GM12878 (cell line): Measurements from ENCODE around the gene RECK. TPM values are rescaled to one million over a fixed set of nuclear protein-coding genes. Genes with fewer than 3 reads are reported as not detected.

ENCODE experiments used
- ATAC-seq: fragments of 200-7000 bp; cut with Tn5 transposase; 3 replicates; pipeline ENCODE4 v1.9.1; 2020; ENCODE audit warnings: mild to moderate bottlenecking, moderate library complexity
- BruUV-seq: library from RNA; stranded (reverse); fragments of 400-500 nt; replicated peaks from 2 replicates; lab custom pipeline; 2021; lab: Mats Ljungman, UMichigan
- CTCF ChIA-PET: fragments of 300-600 bp; sonication (Branson Sonifier 250); formaldehyde crosslinking; extraction: SDS; loops from one replicate; lab custom pipeline; 2021; ENCODE audit warnings: inconsistent platforms; lab: Yijun Ruan, JAX
- POLR2A ChIA-PET: fragments of 350-600 bp; formaldehyde crosslinking; extraction: SDS; loops from one replicate; lab custom pipeline; 2021; ENCODE audit warnings: inconsistent platforms; lab: Charles Lee
- RAD21 ChIA-PET: fragments of 300-600 bp; sonication (Branson Sonifier 250); formaldehyde crosslinking; loops from one replicate; lab custom pipeline; 2023; ENCODE audit warnings: antibody characterized with exemption; ENCODE audit not compliant: unreplicated experiment; lab: Charles Lee
- SMC1A ChIA-PET: fragments of 300-600 bp; sonication (Branson Sonifier 250); formaldehyde crosslinking; loops from one replicate; lab custom pipeline; 2023; ENCODE audit not compliant: unreplicated experiment, uncharacterized antibody; lab: Charles Lee
- DNase-seq: peaks from one replicate; pipeline ENCODE4 v3.0.0-alpha.2; 2011; ENCODE audit warnings: low read depth, low spot score
- FAIRE-seq: peaks from 3 replicates; lab custom pipeline; 2011; peaks lifted over from hg19 to GRCh38; lab: Jason Lieb, UNC
- H2AFZ ChIP-seq: 2 replicates; pipeline ENCODE4 v1.6.0; 2011; ENCODE audit warnings: low read depth, low read length, control low read depth; ENCODE audit not compliant: control insufficient read depth
- H3K27ac ChIP-seq: 2 replicates; pipeline ENCODE4 v1.5.1; 2011; ENCODE audit warnings: control low read depth; ENCODE audit not compliant: control insufficient read depth, insufficient read depth
- H3K27me3 ChIP-seq, 2 experiments: replicated peaks in 1 of 2; 2 replicates each; pipeline versions ENCODE4 v1.6.0 to v1.6.1; 2011; ENCODE audit warnings: low read length in 1 of 2; ENCODE audit not compliant: control insufficient read depth in 2 of 2, insufficient read depth in 2 of 2
- H3K36me3 ChIP-seq, 2 experiments: 2 replicates each; pipeline ENCODE4 v1.5.1; 2011; ENCODE audit warnings: low read length in 1 of 2; ENCODE audit not compliant: control insufficient read depth in 2 of 2, insufficient read depth in 2 of 2
- H3K4me1 ChIP-seq: 2 replicates; pipeline ENCODE4 v1.6.1; 2011; ENCODE audit warnings: mild to moderate bottlenecking, low read length, moderate library complexity, mixed read lengths; ENCODE audit not compliant: control insufficient read depth, insufficient read depth
- H3K4me2 ChIP-seq: 2 replicates; pipeline ENCODE4 v1.6.0; 2011; ENCODE audit warnings: control low read depth; ENCODE audit not compliant: control insufficient read depth, insufficient read depth
- H3K4me3 ChIP-seq: fragments of 200-600 bp; sonication (generic); 2 replicates; pipeline ENCODE4 v1.5.1; 2016
- H3K79me2 ChIP-seq: 2 replicates; pipeline ENCODE4 v1.6.0; 2011; ENCODE audit warnings: low read length; ENCODE audit not compliant: control insufficient read depth, insufficient read depth
- H3K9ac ChIP-seq: 2 replicates; pipeline ENCODE4 v1.8.0; 2011; ENCODE audit warnings: low read length, control low read depth, mixed read lengths; ENCODE audit not compliant: control insufficient read depth, insufficient read depth
- H3K9me3 ChIP-seq: replicated peaks from 3 replicates; pipeline ENCODE4 v1.5.1; 2011; ENCODE audit warnings: mild to moderate bottlenecking, low read length; ENCODE audit not compliant: control insufficient read depth, insufficient read depth
- H4K20me1 ChIP-seq: 2 replicates; pipeline ENCODE4 v1.6.0; 2011; ENCODE audit not compliant: control insufficient read depth, insufficient read depth
- BRCA1 ChIP-seq: IDR thresholded peaks from 2 replicates; pipeline ENCODE4 v1.6.1; 2011; ENCODE audit warnings: low read depth, low read length, improper control_type of control experiment
- CREB1 ChIP-seq: IDR thresholded peaks from 2 replicates; pipeline ENCODE4 v1.6.1; 2012; ENCODE audit warnings: low read depth, mild to moderate bottlenecking, inconsistent platforms
- HDAC6 ChIP-seq: fragments of 200-600 bp; sonication (generic); IDR thresholded peaks from one replicate; pipeline ENCODE4 v1.8.0; 2017; ENCODE audit warnings: antibody characterized with exemption; ENCODE audit not compliant: unreplicated experiment
- MEF2A ChIP-seq: IDR thresholded peaks from 2 replicates; pipeline ENCODE4 v1.6.1; 2011; ENCODE audit warnings: low read depth, mild to moderate bottlenecking, low read length, moderate library complexity; ENCODE audit not compliant: insufficient read depth
- NFYB ChIP-seq: IDR thresholded peaks from 2 replicates; pipeline ENCODE4 v1.6.1; 2011; ENCODE audit warnings: low read depth, mild to moderate bottlenecking, low read length, improper control_type of control experiment, moderate library complexity; ENCODE audit not compliant: insufficient read depth
- NKRF ChIP-seq: fragments of 450-650 bp; conservative IDR thresholded peaks from 2 replicates; pipeline ENCODE4 v1.6.1; 2017; ENCODE audit warnings: mild to moderate bottlenecking, moderate library complexity
- NR2C2 ChIP-seq: IDR thresholded peaks from 2 replicates; pipeline ENCODE4 v1.6.1; 2011; ENCODE audit warnings: borderline replicate concordance, low read depth; ENCODE audit not compliant: control insufficient read depth, insufficient read length
- SMARCA5 ChIP-seq: fragments of 450-650 bp; IDR thresholded peaks from 2 replicates; pipeline ENCODE4 v1.6.1; 2017; ENCODE audit warnings: mild to moderate bottlenecking
- YY1 ChIP-seq: IDR thresholded peaks from 2 replicates; pipeline ENCODE4 v1.6.1; 2011; ENCODE audit warnings: low read depth, mild to moderate bottlenecking, low read length
- ZNF207 ChIP-seq: fragments of 450-650 bp; IDR thresholded peaks from 2 replicates; pipeline ENCODE4 v1.6.1; 2014; ENCODE audit warnings: antibody characterized with exemption, mild to moderate bottlenecking, borderline replicate concordance
- WGBS: methylation state at CpG from one replicate; pipeline ENCODE4 v1.1.6; 2016; ENCODE audit warnings: low lambda C conversion rate; ENCODE audit not compliant: insufficient replicate concordance, insufficient coverage; ENCODE audit errors: missing lambda C conversion rate; 5-methylcytosine and 5-hydroxymethylcytosine counted together
- in situ Hi-C: fragments of 300-500 bp; cut with MboI; formaldehyde crosslinking; loops from 9 replicates; pipeline ENCODE4 v1.14.3; 2018; ENCODE audit warnings: mixed read lengths
- intact Hi-C: fragments of 100-400 bp; cut with micrococcal nuclease; formaldehyde crosslinking; loops from one replicate; pipeline ENCODE4 v1.14.2; 2022; ENCODE audit not compliant: unreplicated experiment
- polyA plus RNA-seq, 11 experiments: library from polyadenylated mRNA; depleted of rRNA in 4 of 11; unstranded in 6 of 11; stranded (reverse) in 5 of 11; fragments of >200 nt; fragmentation: Nextera tagmentation in 4 of 11; fragmentation: Illumina TruSeq in 1 of 11; extraction: Ambion mirVana in 4 of 11; extraction: Trizol in 1 of 11; gene quantifications; 1 replicate in 1 of 11; 2 replicates in 10 of 11; pipeline versions ENCODE4 v1.2.1 to v1.2.3, GENCODE V29; 2011 to 2016; ENCODE audit warnings: inconsistent platforms in 2 of 11, missing spikeins in 2 of 11, low read depth in 1 of 11
- total RNA-seq, 4 experiments: library from RNA; depleted of rRNA in 3 of 4; stranded (reverse); fragments of >200 nt in 3 of 4; fragmentation: Illumina TruSeq in 1 of 4; extraction: Trizol in 1 of 4; gene quantifications; 2 replicates each; pipeline versions ENCODE4 v1.2.1 to v1.2.3, GENCODE V29; 2013 to 2021
- TF ChIP-seq, protein P1 (sequence below): fragments of 450-650 bp; IDR thresholded peaks from 2 replicates; pipeline ENCODE4 v1.6.1; 2016; ENCODE audit warnings: mild to moderate bottlenecking
- TF ChIP-seq, protein P2 (sequence below): fragments of 450-650 bp; IDR thresholded peaks from 2 replicates; pipeline ENCODE4 v1.6.1; 2018; ENCODE audit warnings: borderline replicate concordance, mild to moderate bottlenecking; ENCODE audit not compliant: partially characterized antibody
- TF ChIP-seq, protein P3 (sequence below): IDR thresholded peaks from 2 replicates; pipeline ENCODE4 v1.6.1; 2012; ENCODE audit warnings: low read depth, low read length, improper control_type of control experiment
- TF ChIP-seq, protein P4 (sequence below): fragments of 450-650 bp; IDR thresholded peaks from 2 replicates; pipeline ENCODE4 v1.6.1; 2016; ENCODE audit warnings: mild to moderate bottlenecking

The RECK gene
- total and polyA plus RNA-seq, 10 of the 15 experiments (the other 5 are each of a cell fraction or from before 2014, with no cell fraction given) = 0.02 to 0.40 (median 0.13) TPM

- ATAC-seq = no peak
- no peak overlapping the region for H3K4me2 ChIP-seq
- no peak for DNase-seq
- no peak overlapping the region for H2AFZ ChIP-seq
- no peak for TF ChIP-seq NKRF
- TF ChIP-seq, protein P1, sequence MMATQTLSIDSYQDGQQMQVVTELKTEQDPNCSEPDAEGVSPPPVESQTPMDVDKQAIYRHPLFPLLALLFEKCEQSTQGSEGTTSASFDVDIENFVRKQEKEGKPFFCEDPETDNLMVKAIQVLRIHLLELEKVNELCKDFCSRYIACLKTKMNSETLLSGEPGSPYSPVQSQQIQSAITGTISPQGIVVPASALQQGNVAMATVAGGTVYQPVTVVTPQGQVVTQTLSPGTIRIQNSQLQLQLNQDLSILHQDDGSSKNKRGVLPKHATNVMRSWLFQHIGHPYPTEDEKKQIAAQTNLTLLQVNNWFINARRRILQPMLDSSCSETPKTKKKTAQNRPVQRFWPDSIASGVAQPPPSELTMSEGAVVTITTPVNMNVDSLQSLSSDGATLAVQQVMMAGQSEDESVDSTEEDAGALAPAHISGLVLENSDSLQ = no peak
- no peak for TF ChIP-seq BRCA1
- TF ChIP-seq ZNF207 = no peak
- TF ChIP-seq, protein P2, sequence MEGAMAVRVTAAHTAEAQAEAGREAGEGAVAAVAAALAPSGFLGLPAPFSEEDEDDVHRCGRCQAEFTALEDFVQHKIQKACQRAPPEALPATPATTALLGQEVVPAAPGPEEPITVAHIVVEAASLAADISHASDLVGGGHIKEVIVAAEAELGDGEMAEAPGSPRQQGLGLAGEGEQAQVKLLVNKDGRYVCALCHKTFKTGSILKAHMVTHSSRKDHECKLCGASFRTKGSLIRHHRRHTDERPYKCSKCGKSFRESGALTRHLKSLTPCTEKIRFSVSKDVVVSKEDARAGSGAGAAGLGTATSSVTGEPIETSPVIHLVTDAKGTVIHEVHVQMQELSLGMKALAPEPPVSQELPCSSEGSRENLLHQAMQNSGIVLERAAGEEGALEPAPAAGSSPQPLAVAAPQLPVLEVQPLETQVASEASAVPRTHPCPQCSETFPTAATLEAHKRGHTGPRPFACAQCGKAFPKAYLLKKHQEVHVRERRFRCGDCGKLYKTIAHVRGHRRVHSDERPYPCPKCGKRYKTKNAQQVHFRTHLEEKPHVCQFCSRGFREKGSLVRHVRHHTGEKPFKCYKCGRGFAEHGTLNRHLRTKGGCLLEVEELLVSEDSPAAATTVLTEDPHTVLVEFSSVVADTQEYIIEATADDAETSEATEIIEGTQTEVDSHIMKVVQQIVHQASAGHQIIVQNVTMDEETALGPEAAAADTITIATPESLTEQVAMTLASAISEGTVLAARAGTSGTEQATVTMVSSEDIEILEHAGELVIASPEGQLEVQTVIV = no peak
- TF ChIP-seq NFYB = no peak
- TF ChIP-seq SMARCA5 = no peak
- no peak for TF ChIP-seq YY1
- TF ChIP-seq MEF2A = no peak
- TF ChIP-seq HDAC6 = no peak
- TF ChIP-seq, protein P3, sequence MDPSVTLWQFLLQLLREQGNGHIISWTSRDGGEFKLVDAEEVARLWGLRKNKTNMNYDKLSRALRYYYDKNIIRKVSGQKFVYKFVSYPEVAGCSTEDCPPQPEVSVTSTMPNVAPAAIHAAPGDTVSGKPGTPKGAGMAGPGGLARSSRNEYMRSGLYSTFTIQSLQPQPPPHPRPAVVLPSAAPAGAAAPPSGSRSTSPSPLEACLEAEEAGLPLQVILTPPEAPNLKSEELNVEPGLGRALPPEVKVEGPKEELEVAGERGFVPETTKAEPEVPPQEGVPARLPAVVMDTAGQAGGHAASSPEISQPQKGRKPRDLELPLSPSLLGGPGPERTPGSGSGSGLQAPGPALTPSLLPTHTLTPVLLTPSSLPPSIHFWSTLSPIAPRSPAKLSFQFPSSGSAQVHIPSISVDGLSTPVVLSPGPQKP = no peak
- no peak for TF ChIP-seq NR2C2
- no peak for TF ChIP-seq CREB1
- TF ChIP-seq, protein P4, sequence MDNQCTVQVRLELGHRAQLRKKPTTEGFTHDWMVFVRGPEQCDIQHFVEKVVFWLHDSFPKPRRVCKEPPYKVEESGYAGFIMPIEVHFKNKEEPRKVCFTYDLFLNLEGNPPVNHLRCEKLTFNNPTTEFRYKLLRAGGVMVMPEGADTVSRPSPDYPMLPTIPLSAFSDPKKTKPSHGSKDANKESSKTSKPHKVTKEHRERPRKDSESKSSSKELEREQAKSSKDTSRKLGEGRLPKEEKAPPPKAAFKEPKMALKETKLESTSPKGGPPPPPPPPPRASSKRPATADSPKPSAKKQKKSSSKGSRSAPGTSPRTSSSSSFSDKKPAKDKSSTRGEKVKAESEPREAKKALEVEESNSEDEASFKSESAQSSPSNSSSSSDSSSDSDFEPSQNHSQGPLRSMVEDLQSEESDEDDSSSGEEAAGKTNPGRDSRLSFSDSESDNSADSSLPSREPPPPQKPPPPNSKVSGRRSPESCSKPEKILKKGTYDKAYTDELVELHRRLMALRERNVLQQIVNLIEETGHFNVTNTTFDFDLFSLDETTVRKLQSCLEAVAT = no peak
- ChIA-PET CTCF (interaction anchor here (2.0 kb wide), 1 partner anchor 31 kb away, joined by 6 read pairs; no protein-coding TSS in a partner anchor), POLR2A (interaction anchor here (0.5 kb wide), 1 partner anchor 157 kb away, joined by 3 read pairs; no protein-coding TSS in a partner anchor), SMC1A (interaction anchor here (1.8 kb wide), 1 partner anchor 15 kb away, joined by 6 read pairs; no protein-coding TSS in a partner anchor), RAD21 (no interaction called here)
- in situ Hi-C loops = no loop called here
- no peak overlapping the region for H3K4me3 ChIP-seq
- no peaks in the 10 kb centered on the region for H4K20me1 ChIP-seq
- BruUV-seq = no TSS peak
- H3K79me2 ChIP-seq = no peaks in the 10 kb centered on the region
- H3K9ac ChIP-seq = no peak overlapping the region
- no peak overlapping the region for H3K27ac ChIP-seq
- no peaks in the 10 kb centered on the region for H3K9me3 ChIP-seq
- H3K36me3 ChIP-seq = no peaks in the 10 kb centered on the region
- peaks cover 0 to 2% of the 10 kb centered on the region in 2 experiments; a peak in 1 of 4 replicates for H3K27me3 ChIP-seq
- FAIRE-seq = no peak
- intact Hi-C loops = loop anchor here (10.0 kb wide), 1 partner anchor 126 kb away; the partner anchor contains the start of gene CCIN
- WGBS = 89% methylated on average over 1 of the region's 1 CpG
- H3K4me1 ChIP-seq = no peaks in the 10 kb centered on the region; the same call in 1 of the 2 replicates
These were observed 2.4 kb downstream of the RECK start for GRCh38 chr9:36039121-36039520.
